GM19463 (cell line): ENCODE measurements around the gene TSHZ2.
"Not testable (repeated sequence)": the region's sequence is repeated elsewhere in the genome, so short reads cannot be mapped to it uniquely, and the experiment has no call there.

Experiments used
- ATAC-seq: cut with Tn5 transposase; IDR thresholded peaks from one replicate; pipeline ENCODE4 v1.9.1; 2021; ENCODE audit warnings: mild to moderate bottlenecking, moderate library complexity; ENCODE audit not compliant: unreplicated experiment

Gene TSHZ2

GRCh38 chr20:52959125-52959524 lies 13.0 kb upstream of the TSHZ2 start:
- ATAC-seq: no peak

- no peak for ATAC-seq
Observed at GRCh38 chr20:52962183-52962582, 10.0 kb upstream of the TSHZ2 start.

GRCh38 chr20:52963131-52963530 lies 9.0 kb upstream of the TSHZ2 start:
- ATAC-seq: no peak

- no peak for ATAC-seq
Observed at GRCh38 chr20:52964131-52964530, 8.0 kb upstream of the TSHZ2 start.

- no peak for ATAC-seq
Observed at GRCh38 chr20:52965380-52965779, 6.8 kb upstream of the TSHZ2 start.

- ATAC-seq: no peak
Observed at GRCh38 chr20:52965819-52966218, 6.3 kb upstream of the TSHZ2 start.

- not testable (repeated sequence) for ATAC-seq
Observed at GRCh38 chr20:52966543-52966942, 5.6 kb upstream of the TSHZ2 start.

GRCh38 chr20:52971498-52972189 lies 514 bp upstream of the TSHZ2 start:
- no peak for ATAC-seq

- no peak for ATAC-seq
Observed at GRCh38 chr20:52972965-52973819, 1.0 kb downstream of the TSHZ2 start.

GRCh38 chr20:52974179-52974594 lies 2.0 kb downstream of the TSHZ2 start:
- no peak for ATAC-seq

- no peak for ATAC-seq
Observed at GRCh38 chr20:52975029-52975732, 3.0 kb downstream of the TSHZ2 start.

GRCh38 chr20:52975803-52976531 lies 3.8 kb downstream of the TSHZ2 start:
- ATAC-seq: no peak

- no peak for ATAC-seq
Observed at GRCh38 chr20:52978851-52979250, 6.7 kb downstream of the TSHZ2 start.

- no peak for ATAC-seq
Observed at GRCh38 chr20:52981051-52981450, 8.9 kb downstream of the TSHZ2 start.

- no peak for ATAC-seq
Observed at GRCh38 chr20:52983726-52984450, 11.7 kb downstream of the TSHZ2 start.

GRCh38 chr20:52984451-52984810 lies 12.3 kb downstream of the TSHZ2 start:
- ATAC-seq: no peak

- ATAC-seq: no peak
Observed at GRCh38 chr20:52985687-52986086, 13.5 kb downstream of the TSHZ2 start.

- ATAC-seq: no peak
Observed at GRCh38 chr20:52987295-52987694, 15.1 kb downstream of the TSHZ2 start.

- ATAC-seq: no peak
Observed at GRCh38 chr20:52991830-52992229, 19.7 kb downstream of the TSHZ2 start.

- ATAC-seq: no peak
Observed at GRCh38 chr20:52992632-52993031, 20.5 kb downstream of the TSHZ2 start.
